Osteocyte (in vitro differentiated cells): ENCODE results near the gene PAQR8. TPM values are rescaled to one million over a fixed set of nuclear protein-coding genes. Genes with fewer than 3 reads are reported as not detected.

Experiments
- DNase-seq: peaks from one replicate; pipeline ENCODE4 v3.0.0; 2021; ENCODE audit warnings: mixed read lengths; ENCODE audit not compliant: unreplicated experiment; ENCODE audit errors: extremely low spot score
- H3K27ac Mint-ChIP-seq: one replicate; pipeline ENCODE4 v1.8.0; 2021; ENCODE audit warnings: mild to moderate bottlenecking, mixed read lengths; ENCODE audit not compliant: unreplicated experiment
- H3K27me3 Mint-ChIP-seq: one replicate; pipeline ENCODE4 v1.8.0; 2021; ENCODE audit warnings: mixed read lengths; ENCODE audit not compliant: unreplicated experiment
- H3K36me3 Mint-ChIP-seq: one replicate; pipeline ENCODE4 v1.8.0; 2021; ENCODE audit warnings: mixed read lengths; ENCODE audit not compliant: unreplicated experiment
- H3K4me1 Mint-ChIP-seq: one replicate; pipeline ENCODE4 v1.8.0; 2021; ENCODE audit warnings: mixed read lengths; ENCODE audit not compliant: unreplicated experiment
- H3K4me3 Mint-ChIP-seq: one replicate; pipeline ENCODE4 v1.8.0; 2021; ENCODE audit warnings: mild to moderate bottlenecking, moderate library complexity, mixed read lengths; ENCODE audit not compliant: unreplicated experiment
- H3K9me3 Mint-ChIP-seq: one replicate; pipeline ENCODE4 v1.8.0; 2021; ENCODE audit warnings: mixed read lengths; ENCODE audit not compliant: unreplicated experiment
- total RNA-seq: library from RNA; stranded (reverse); gene quantifications from 2 replicates; pipeline ENCODE4 v1.2.1, GENCODE V29; 2021
- TF ChIP-seq, protein P1 (sequence below): fragments of 200-600 bp; sonication (generic); IDR thresholded peaks from 2 replicates; pipeline ENCODE4 v1.5.0; 2021; ENCODE audit warnings: antibody characterized with exemption, mild to moderate bottlenecking, moderate library complexity

The PAQR8 gene
- total RNA-seq, 1 donor from 2014 or later = 13.4 TPM

DNA sequence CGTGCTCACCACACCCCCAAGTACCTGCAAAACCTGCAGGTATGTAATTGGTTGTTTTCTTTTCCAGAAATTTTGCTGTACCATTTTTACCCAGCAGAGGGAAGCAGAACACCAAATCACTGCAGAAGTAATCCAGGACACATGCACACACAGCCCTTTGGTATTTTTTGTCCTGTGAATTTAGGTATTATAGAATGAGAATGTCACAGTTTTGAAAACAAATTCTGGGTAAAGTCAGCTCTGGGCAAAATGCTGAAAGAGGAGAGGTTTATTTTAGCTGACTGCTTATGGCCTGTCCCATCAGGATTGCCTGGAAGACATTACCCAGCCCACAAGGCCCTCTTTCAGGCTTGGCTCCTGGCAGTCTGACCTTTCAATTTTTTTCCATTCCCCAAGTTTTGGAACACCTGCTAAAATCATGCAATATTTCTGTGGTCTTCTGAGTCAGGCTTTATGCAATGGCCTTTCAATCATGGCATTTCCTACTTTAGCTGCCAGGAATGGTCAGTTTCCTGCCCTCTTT is 54.7 kb downstream of the PAQR8 start:
- Mint-ChIP-seq H3K9me3 (no peaks in the 10 kb centered on the region), H3K27ac (peak overlapping the region; percentile 87), H3K4me1 (peaks cover 60% of the 10 kb centered on the region), H3K4me3 (no peak overlapping the region), H3K36me3 (no peaks in the 10 kb centered on the region), H3K27me3 (no peaks in the 10 kb centered on the region)
- TF ChIP-seq, protein P1, sequence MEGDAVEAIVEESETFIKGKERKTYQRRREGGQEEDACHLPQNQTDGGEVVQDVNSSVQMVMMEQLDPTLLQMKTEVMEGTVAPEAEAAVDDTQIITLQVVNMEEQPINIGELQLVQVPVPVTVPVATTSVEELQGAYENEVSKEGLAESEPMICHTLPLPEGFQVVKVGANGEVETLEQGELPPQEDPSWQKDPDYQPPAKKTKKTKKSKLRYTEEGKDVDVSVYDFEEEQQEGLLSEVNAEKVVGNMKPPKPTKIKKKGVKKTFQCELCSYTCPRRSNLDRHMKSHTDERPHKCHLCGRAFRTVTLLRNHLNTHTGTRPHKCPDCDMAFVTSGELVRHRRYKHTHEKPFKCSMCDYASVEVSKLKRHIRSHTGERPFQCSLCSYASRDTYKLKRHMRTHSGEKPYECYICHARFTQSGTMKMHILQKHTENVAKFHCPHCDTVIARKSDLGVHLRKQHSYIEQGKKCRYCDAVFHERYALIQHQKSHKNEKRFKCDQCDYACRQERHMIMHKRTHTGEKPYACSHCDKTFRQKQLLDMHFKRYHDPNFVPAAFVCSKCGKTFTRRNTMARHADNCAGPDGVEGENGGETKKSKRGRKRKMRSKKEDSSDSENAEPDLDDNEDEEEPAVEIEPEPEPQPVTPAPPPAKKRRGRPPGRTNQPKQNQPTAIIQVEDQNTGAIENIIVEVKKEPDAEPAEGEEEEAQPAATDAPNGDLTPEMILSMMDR = peak; percentile 88
- DNase-seq = no peak

DNA sequence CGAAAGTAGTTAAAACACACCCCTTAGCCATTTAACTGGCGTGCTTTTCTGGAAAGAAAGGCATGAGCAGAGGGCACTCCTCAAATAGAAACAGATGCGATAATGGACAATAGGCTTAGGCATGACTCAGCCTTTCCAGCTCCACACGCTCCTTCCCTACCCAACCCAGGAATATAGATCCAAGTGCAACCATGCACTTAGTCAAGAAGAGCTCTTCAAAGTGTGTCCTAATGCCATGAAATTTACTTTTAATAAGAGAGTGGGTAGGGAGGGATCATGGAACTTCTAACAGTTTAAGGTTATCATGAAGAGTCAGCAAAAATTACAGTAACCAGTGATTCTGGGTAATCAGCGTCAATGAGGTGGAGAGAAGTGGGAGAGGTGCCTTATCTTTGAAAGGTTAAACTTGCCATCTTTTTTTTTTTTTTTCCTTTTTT is 55.7 kb downstream of the PAQR8 start:
- Mint-ChIP-seq H3K36me3 (no peaks in the 10 kb centered on the region), H3K27ac (peak overlapping the region; percentile 87), H3K9me3 (no peaks in the 10 kb centered on the region), H3K4me1 (peaks cover 52% of the 10 kb centered on the region), H3K4me3 (peak overlapping the region; percentile 31), H3K27me3 (no peaks in the 10 kb centered on the region)
- no peak for DNase-seq
- TF ChIP-seq, protein P1 = no peak

DNA sequence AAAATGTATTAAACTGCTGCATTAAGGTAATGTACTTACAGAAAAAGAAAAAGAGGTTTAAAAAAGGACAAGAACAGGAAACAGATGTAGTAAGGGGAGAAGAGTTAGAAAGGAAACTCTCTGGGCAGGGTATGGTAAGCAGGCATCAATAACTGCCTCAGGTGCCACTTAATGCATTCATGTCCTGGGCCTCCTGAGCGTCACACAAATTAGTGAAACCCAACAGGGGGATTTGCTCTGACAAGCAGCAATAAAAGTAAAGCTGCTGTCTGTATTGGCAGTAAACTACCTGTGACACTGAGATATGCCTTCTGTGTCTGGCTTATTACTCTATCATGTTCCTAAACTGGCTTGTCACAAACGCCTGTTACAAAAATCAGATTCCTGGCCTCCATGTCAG is 56.7 kb downstream of the PAQR8 start:
- no peak overlapping the region for H3K27ac Mint-ChIP-seq
- H3K36me3 Mint-ChIP-seq = no peaks in the 10 kb centered on the region
- no peak overlapping the region for H3K4me3 Mint-ChIP-seq
- H3K27me3 Mint-ChIP-seq = no peaks in the 10 kb centered on the region
- H3K4me1 Mint-ChIP-seq = peaks cover 59% of the 10 kb centered on the region
- H3K9me3 Mint-ChIP-seq = no peaks in the 10 kb centered on the region
- no peak for DNase-seq
- TF ChIP-seq, protein P1 = no peak

DNA sequence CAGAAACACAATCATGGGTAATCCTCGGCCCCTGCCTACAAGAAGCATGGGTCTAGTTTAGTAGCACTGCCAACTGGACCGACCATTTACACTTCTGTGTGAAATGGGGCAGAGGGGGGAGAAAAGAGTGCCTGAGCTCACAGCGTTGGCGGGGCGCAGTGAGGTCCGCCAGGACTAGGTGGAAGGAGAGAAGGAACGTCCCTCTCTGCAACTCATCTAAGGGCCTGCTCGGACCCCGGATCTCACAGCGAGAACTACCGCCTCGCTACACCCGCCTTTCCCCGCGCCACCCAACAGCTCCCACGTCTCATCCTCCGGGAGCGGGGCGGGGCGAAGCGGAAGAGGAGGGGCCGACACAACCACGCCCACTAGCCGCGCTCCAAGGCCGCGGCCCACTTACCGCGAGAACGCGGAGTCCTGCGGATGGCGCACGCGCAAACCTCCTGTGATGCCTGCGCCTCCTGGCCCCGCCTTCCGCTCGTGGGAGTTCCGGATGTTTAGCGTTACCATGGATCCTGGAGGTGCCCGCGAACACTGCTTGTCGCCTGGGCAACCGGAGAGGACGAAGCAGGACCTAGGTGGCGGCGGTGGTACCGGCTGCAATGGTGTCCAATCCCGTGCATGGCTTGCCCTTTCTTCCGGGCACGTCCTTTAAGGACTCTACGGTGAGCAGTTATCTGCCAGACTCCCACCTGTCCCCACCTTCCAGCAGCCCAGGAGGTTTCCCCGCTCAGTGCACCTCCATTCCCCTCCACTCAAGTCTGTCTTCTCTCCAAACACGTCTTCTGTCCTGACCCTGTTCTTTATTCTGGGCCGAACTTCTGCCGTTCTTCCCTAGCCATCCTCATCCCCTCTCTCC is 58.1 kb downstream of the PAQR8 start, which contains the start of gene EFHC1:
EFHC1 (plus strand) TSS at position 534 of the 859 bp plus-strand sequence; CDS start at position 603, 69 bp downstream.
- no peak within 1 kb of the TSS for H3K27ac Mint-ChIP-seq
- no peaks in the 10 kb centered on the region for H3K36me3 Mint-ChIP-seq
- H3K4me1 Mint-ChIP-seq = peaks cover 69% of the 10 kb centered on the region
- TF ChIP-seq, protein P1 = no peak
- peak; percentile 100 for DNase-seq
- no peaks in the 10 kb centered on the region for H3K27me3 Mint-ChIP-seq
- H3K9me3 Mint-ChIP-seq = no peaks in the 10 kb centered on the region
- H3K4me3 Mint-ChIP-seq = no peak within 1 kb of the TSS

DNA sequence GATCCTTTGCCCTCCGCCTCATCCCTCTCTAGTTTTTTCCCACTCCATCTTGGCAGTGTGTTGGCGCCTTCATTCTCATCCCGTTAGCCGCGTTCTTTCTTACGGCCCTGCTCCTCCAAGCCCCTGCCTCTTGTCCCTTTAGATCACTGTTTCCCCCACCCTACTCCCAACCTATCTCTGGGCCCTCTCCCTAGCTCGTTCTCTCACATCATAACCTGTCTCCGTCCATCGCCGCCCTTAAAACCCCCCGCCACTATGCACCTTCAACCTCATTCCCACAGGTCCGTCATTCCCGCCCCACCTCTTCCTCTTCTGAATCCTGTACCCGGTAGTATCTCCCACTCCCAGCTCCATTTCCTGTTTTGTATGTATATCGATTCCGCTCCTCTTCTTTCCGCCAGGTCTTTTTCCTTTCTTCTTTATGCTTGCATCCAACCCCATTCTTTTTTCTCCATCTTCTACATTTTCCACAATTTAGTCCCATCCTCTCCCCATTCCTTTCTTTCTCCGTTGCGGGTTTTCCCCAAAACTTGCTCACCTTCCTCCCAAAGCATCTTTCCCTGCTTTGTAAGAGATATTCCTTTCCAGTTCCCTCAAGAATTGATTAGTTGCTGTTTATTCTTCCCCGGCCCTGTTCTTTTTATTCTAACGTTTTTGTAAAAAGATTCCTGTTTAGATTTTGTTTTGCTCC is 58.9 kb downstream of the PAQR8 start:
- H3K27ac Mint-ChIP-seq = no peak overlapping the region
- H3K36me3 Mint-ChIP-seq = no peaks in the 10 kb centered on the region
- H3K4me1 Mint-ChIP-seq = peaks cover 64% of the 10 kb centered on the region
- H3K9me3 Mint-ChIP-seq = no peaks in the 10 kb centered on the region
- no peak for DNase-seq
- no peak overlapping the region for H3K4me3 Mint-ChIP-seq
- H3K27me3 Mint-ChIP-seq = no peaks in the 10 kb centered on the region
- TF ChIP-seq, protein P1 = no peak
